Measurements from ENCODE around the gene CMC4.

DNA sequence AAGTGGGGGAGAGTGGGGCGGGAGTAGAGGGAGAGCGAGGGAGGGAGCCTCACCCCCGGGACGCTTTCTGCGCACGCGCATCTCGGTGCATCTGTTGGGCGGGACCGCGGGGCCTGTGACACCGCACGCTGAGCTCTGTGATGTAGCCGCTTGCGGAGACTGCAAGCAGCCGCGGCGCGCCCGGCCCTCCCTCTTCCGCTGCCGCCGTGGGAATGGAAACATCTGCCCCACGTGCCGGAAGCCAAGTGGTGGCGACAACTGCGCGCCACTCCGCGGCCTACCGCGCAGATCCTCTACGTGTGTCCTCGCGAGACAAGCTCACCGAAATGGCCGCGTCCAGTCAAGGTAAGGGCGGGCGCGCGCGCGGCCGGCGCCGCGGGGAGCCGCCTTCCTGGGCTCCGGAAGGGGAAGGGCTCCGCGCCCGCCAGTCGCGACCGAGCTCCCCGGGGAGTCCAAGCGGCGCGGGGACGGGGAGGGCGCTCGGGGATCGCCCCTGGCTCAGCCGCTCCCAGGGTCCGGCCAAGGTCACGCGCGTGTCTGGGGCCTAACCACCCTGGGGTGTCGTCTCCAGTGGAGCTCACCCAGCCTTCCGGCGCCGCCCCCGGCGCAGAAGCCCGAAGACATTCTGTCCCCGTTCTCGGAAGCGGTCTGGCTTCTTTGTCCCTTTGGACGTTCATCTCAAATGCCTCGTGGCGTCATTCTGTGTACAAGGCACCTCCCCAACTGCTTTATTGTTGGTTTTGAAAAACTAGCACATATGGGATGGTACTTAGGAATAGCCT, 44.0 kb downstream of the CMC4 start, which contains the start of gene FUNDC2:
- TF ChIP-seq, protein P1, sequence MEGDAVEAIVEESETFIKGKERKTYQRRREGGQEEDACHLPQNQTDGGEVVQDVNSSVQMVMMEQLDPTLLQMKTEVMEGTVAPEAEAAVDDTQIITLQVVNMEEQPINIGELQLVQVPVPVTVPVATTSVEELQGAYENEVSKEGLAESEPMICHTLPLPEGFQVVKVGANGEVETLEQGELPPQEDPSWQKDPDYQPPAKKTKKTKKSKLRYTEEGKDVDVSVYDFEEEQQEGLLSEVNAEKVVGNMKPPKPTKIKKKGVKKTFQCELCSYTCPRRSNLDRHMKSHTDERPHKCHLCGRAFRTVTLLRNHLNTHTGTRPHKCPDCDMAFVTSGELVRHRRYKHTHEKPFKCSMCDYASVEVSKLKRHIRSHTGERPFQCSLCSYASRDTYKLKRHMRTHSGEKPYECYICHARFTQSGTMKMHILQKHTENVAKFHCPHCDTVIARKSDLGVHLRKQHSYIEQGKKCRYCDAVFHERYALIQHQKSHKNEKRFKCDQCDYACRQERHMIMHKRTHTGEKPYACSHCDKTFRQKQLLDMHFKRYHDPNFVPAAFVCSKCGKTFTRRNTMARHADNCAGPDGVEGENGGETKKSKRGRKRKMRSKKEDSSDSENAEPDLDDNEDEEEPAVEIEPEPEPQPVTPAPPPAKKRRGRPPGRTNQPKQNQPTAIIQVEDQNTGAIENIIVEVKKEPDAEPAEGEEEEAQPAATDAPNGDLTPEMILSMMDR (IDR thresholded peaks at IDR 0.05) = no peak
- TF ChIP-seq POLR2A (IDR thresholded peaks at IDR 0.05) = no peak

All from testis (tissue), 2 donors.